H1 (cell line): ENCODE data around the gene CDH12. TPM values are rescaled to one million over a fixed set of nuclear protein-coding genes. Genes with fewer than 3 reads are reported as not detected.

Experiments
- CTCF ChIA-PET: fragments of 300-600 bp; sonication (Branson Sonifier 250); formaldehyde crosslinking; loops from one replicate; lab custom pipeline; 2021; ENCODE audit not compliant: partially characterized antibody; lab: Charles Lee
- POLR2A ChIA-PET: fragments of 300-600 bp; sonication (Branson Sonifier 250); formaldehyde crosslinking; loops from one replicate; lab custom pipeline; 2021; ENCODE audit warnings: inconsistent platforms; ENCODE audit not compliant: partially characterized antibody; lab: Charles Lee
- DNase-seq, 2 experiments: peaks; one replicate each; pipeline versions ENCODE4 v3.0.0 to v3.0.0-alpha.2; 2010 to 2022; ENCODE audit warnings: low spot score in 2 of 2, low read depth in 1 of 2, mixed read lengths in 1 of 2
- FAIRE-seq: peaks from 2 replicates; lab custom pipeline; 2011; peaks lifted over from hg19 to GRCh38; lab: Jason Lieb, UNC
- H2AFZ ChIP-seq: 2 replicates; pipeline ENCODE4 v1.8.1; 2012; ENCODE audit warnings: low read length, inconsistent platforms
- H2AK5ac ChIP-seq: 2 replicates; pipeline ENCODE4 v1.6.1; 2013; ENCODE audit warnings: low read depth, low read length
- H2BK120ac ChIP-seq: replicated peaks from 2 replicates; pipeline ENCODE3; 2013; ENCODE audit warnings: low read depth, low read length, inconsistent platforms
- H2BK12ac ChIP-seq: 2 replicates; pipeline ENCODE4 v1.6.1; 2013; ENCODE audit warnings: low read depth, low read length
- H2BK15ac ChIP-seq: 2 replicates; pipeline ENCODE4 v1.6.1; 2013; ENCODE audit warnings: low read length
- H2BK20ac ChIP-seq: 2 replicates; pipeline ENCODE4 v1.6.1; 2013; ENCODE audit warnings: low read length
- H2BK5ac ChIP-seq: 2 replicates; pipeline ENCODE4 v1.6.1; 2013; ENCODE audit warnings: low read depth, low read length
- H3K14ac ChIP-seq: 2 replicates; pipeline ENCODE4 v1.6.1; 2013; ENCODE audit warnings: inconsistent platforms; ENCODE audit not compliant: insufficient read length
- H3K18ac ChIP-seq: 2 replicates; pipeline ENCODE4 v1.6.1; 2013; ENCODE audit warnings: low read length; ENCODE audit errors: extremely low read depth
- H3K23ac ChIP-seq: 2 replicates; pipeline ENCODE4 v1.6.1; 2013; ENCODE audit warnings: inconsistent platforms; ENCODE audit not compliant: insufficient read length
- H3K23me2 ChIP-seq: 2 replicates; pipeline ENCODE4 v1.6.1; 2013; ENCODE audit warnings: low read depth, low read length
- H3K27ac ChIP-seq: 2 replicates; pipeline ENCODE4 v1.6.1; 2011; ENCODE audit warnings: low read depth, low read length, inconsistent platforms
- H3K27me3 ChIP-seq, 4 experiments: replicated peaks in 1 of 4; 1 replicate in 1 of 4; 2 replicates in 3 of 4; pipeline versions ENCODE4 v1.6.1 to v1.8.1; 2011 to 2013; ENCODE audit warnings: low read length in 3 of 4, mild to moderate bottlenecking in 3 of 4, inconsistent platforms in 2 of 4, mixed read lengths in 2 of 4, moderate library complexity in 1 of 4; ENCODE audit not compliant: control insufficient read depth in 3 of 4, insufficient read depth in 3 of 4; ENCODE audit errors: extremely low read depth in 1 of 4
- H3K36me3 ChIP-seq, 4 experiments: 2 replicates each; pipeline versions ENCODE4 v1.6.1 to v1.8.1; 2011 to 2013; ENCODE audit warnings: mild to moderate bottlenecking in 4 of 4, low read length in 3 of 4, moderate library complexity in 2 of 4, control low read depth in 1 of 4, inconsistent platforms in 1 of 4; ENCODE audit not compliant: insufficient read depth in 4 of 4, control insufficient read depth in 2 of 4
- H3K4ac ChIP-seq: replicated peaks from 2 replicates; pipeline ENCODE3; 2013; ENCODE audit warnings: low read length, low read depth, mixed read lengths, inconsistent platforms; ENCODE audit not compliant: insufficient read length
- H3K4me1 ChIP-seq, 4 experiments: replicated peaks in 1 of 4; 1 replicate in 1 of 4; 2 replicates in 3 of 4; pipeline versions ENCODE4 v1.6.1 to v1.8.1; 2011 to 2013; ENCODE audit warnings: low read length in 3 of 4, inconsistent platforms in 2 of 4, mixed read lengths in 1 of 4; ENCODE audit not compliant: insufficient read depth in 4 of 4, control insufficient read depth in 3 of 4
- H3K4me2 ChIP-seq, 2 experiments: 2 replicates each; pipeline versions ENCODE4 v1.6.1 to v1.8.1; 2011 to 2013; ENCODE audit warnings: low read depth in 2 of 2, low read length in 2 of 2, control low read depth in 1 of 2, inconsistent platforms in 1 of 2, mild to moderate bottlenecking in 1 of 2; ENCODE audit not compliant: insufficient read depth in 1 of 2
- H3K4me3 ChIP-seq, 4 experiments: fragments of 200-600, 300-600 bp in 1 of 4; sonication (generic), shearing (Covaris generic), sonication (Bioruptor Twin) in 1 of 4; 2 replicates each; pipeline versions ENCODE4 v1.5.1 to v1.8.1; 2011 to 2016; ENCODE audit warnings: low read length in 4 of 4, low read depth in 3 of 4, control low read depth in 2 of 4, inconsistent platforms in 2 of 4, mild to moderate bottlenecking in 2 of 4, mixed read lengths in 1 of 4, moderate library complexity in 1 of 4; ENCODE audit not compliant: insufficient read depth in 2 of 4; ENCODE audit errors: extremely low read depth in 1 of 4
- H3K56ac ChIP-seq: replicated peaks from 2 replicates; pipeline ENCODE3; 2013; ENCODE audit warnings: low read depth, mild to moderate bottlenecking, mixed read lengths, low read length, inconsistent platforms; ENCODE audit not compliant: insufficient read length
- H3K79me1 ChIP-seq: 2 replicates; pipeline ENCODE4 v1.6.1; 2013; ENCODE audit warnings: low read depth, low read length, control low read depth
- H3K79me2 ChIP-seq, 2 experiments: 2 replicates each; pipeline versions ENCODE4 v1.6.1 to v1.8.1; 2012 to 2013; ENCODE audit warnings: low read length in 2 of 2, mild to moderate bottlenecking in 2 of 2, inconsistent platforms in 1 of 2; ENCODE audit not compliant: insufficient read depth in 2 of 2, control insufficient read depth in 1 of 2
- H3K9ac ChIP-seq, 4 experiments: replicated peaks in 1 of 4; 1 replicate in 1 of 4; 2 replicates in 3 of 4; pipeline versions ENCODE4 v1.6.1 to v1.8.1; 2011 to 2013; ENCODE audit warnings: low read depth in 3 of 4, low read length in 3 of 4, control low read depth in 2 of 4, mild to moderate bottlenecking in 2 of 4, moderate library complexity in 2 of 4, inconsistent platforms in 1 of 4; ENCODE audit errors: extremely low read depth in 1 of 4
- H3K9me3 ChIP-seq, 2 experiments: 2 replicates each; pipeline versions ENCODE4 v1.6.1 to v1.8.1; 2012 to 2013; ENCODE audit warnings: mild to moderate bottlenecking in 2 of 2, moderate library complexity in 2 of 2, control low read depth in 1 of 2, inconsistent platforms in 1 of 2, low read depth in 1 of 2, low read length in 1 of 2, mixed read lengths in 1 of 2; ENCODE audit not compliant: insufficient read depth in 2 of 2
- H4K20me1 ChIP-seq, 2 experiments: replicated peaks in 1 of 2; 2 replicates each; pipeline versions ENCODE3 to v1.8.1; 2011 to 2013; ENCODE audit warnings: inconsistent platforms in 2 of 2, low read length in 2 of 2, mild to moderate bottlenecking in 1 of 2; ENCODE audit not compliant: insufficient read depth in 2 of 2, control insufficient read depth in 1 of 2
- H4K5ac ChIP-seq: 2 replicates; pipeline ENCODE4 v1.6.1; 2013; ENCODE audit warnings: low read length, low read depth, mixed read lengths, inconsistent platforms; ENCODE audit not compliant: insufficient read length
- H4K8ac ChIP-seq: 2 replicates; pipeline ENCODE4 v1.8.0; 2013; ENCODE audit warnings: mild to moderate bottlenecking, moderate library complexity, low read length, inconsistent platforms; ENCODE audit not compliant: insufficient read depth; ENCODE audit errors: extremely low read depth
- H4K91ac ChIP-seq: replicated peaks from 2 replicates; pipeline ENCODE3; 2013; ENCODE audit warnings: low read length, mixed read lengths, inconsistent platforms; ENCODE audit not compliant: insufficient read length
- EP300 ChIP-seq, 2 experiments: IDR thresholded peaks; 1 replicate in 1 of 2; 2 replicates in 1 of 2; pipeline ENCODE4 v1.6.1; 2011 to 2012; ENCODE audit warnings: low read depth in 2 of 2, low read length in 2 of 2, mild to moderate bottlenecking in 2 of 2, borderline replicate concordance in 1 of 2, inconsistent platforms in 1 of 2, moderate library complexity in 1 of 2
- KDM4A ChIP-seq: IDR thresholded peaks from one replicate; pipeline ENCODE4 v1.7.1; 2012; ENCODE audit warnings: low read depth, mild to moderate bottlenecking, moderate library complexity, low read length, inconsistent platforms; ENCODE audit not compliant: severe bottlenecking
- KDM5A ChIP-seq: fragments of 200-600 bp; IDR thresholded peaks from 2 replicates; pipeline ENCODE4 v1.7.1; 2012; ENCODE audit warnings: mild to moderate bottlenecking, low read length, inconsistent platforms, mixed read lengths
- NANOG ChIP-seq: IDR thresholded peaks from 2 replicates; pipeline ENCODE4 v1.6.1; 2011; ENCODE audit warnings: low read length, low read depth, mild to moderate bottlenecking, inconsistent platforms; ENCODE audit not compliant: insufficient read depth, poor library complexity, severe bottlenecking
- POLR2A ChIP-seq, 2 experiments: IDR thresholded peaks; 1 replicate in 1 of 2; 2 replicates in 1 of 2; pipeline ENCODE4 v1.6.1; 2011; ENCODE audit warnings: low read depth in 2 of 2, low read length in 2 of 2, mild to moderate bottlenecking in 2 of 2; ENCODE audit errors: control extremely low read depth in 1 of 2
- POLR2AphosphoS5 ChIP-seq: IDR thresholded peaks from 2 replicates; pipeline ENCODE4 v1.6.1; 2011; ENCODE audit warnings: low read depth, low read length
- RAD21 ChIP-seq, 2 experiments: IDR thresholded peaks in 1 of 2; conservative IDR thresholded peaks in 1 of 2; 2 replicates each; pipeline ENCODE4 v1.6.1; 2011; ENCODE audit warnings: low read depth in 2 of 2, low read length in 2 of 2, improper control_type of control experiment in 1 of 2, inconsistent platforms in 1 of 2, mild to moderate bottlenecking in 1 of 2, moderate library complexity in 1 of 2
- RXRA ChIP-seq: IDR thresholded peaks from 2 replicates; pipeline ENCODE4 v1.6.1; 2011; ENCODE audit warnings: low read depth, mild to moderate bottlenecking, low read length, moderate library complexity; ENCODE audit not compliant: insufficient read depth
- TBP ChIP-seq: IDR thresholded peaks from 2 replicates; pipeline ENCODE4 v1.6.1; 2011; ENCODE audit warnings: low read depth, low read length, improper control_type of control experiment
- WGBS, 2 experiments: shearing (Covaris generic) in 1 of 2; methylation state at CpG; one replicate each; pipeline versions ENCODE4 v1.1.6 to v1.1.7; 2013 to 2015; ENCODE audit warnings: low lambda C conversion rate in 2 of 2, mixed read lengths in 2 of 2, inconsistent platforms in 1 of 2, low coverage in 1 of 2, missing lambda C conversion rate in 1 of 2; ENCODE audit not compliant: insufficient replicate concordance in 2 of 2, insufficient coverage in 1 of 2, insufficient read length in 1 of 2; ENCODE audit errors: extremely low coverage in 1 of 2, missing lambda C conversion rate in 1 of 2; 5-methylcytosine and 5-hydroxymethylcytosine counted together
- polyA plus RNA-seq, 7 experiments: library from polyadenylated mRNA; depleted of rRNA in 3 of 7; stranded (reverse) in 5 of 7; unstranded in 2 of 7; fragments of >200 nt in 5 of 7; fragments of 200-250 nt in 2 of 7; gene quantifications; 1 replicate in 5 of 7; 2 replicates in 1 of 7; 4 replicates in 1 of 7; pipeline versions ENCODE4 v1.2.1 to v1.2.3, GENCODE V29; 2011 to 2013; ENCODE audit warnings: missing spikeins in 2 of 7, mixed read lengths in 2 of 7
- total RNA-seq: library from RNA; stranded (reverse); fragmentation: NEBNext Ultra II Directional; extraction: Animal tissue kit (Norgen Biotek cat#: 25700); gene quantifications from 2 replicates; pipeline ENCODE4 v1.2.1, GENCODE V29; 2021
- TF ChIP-seq, protein P1 (sequence below): IDR thresholded peaks from 2 replicates; pipeline ENCODE4 v1.6.1; 2012; ENCODE audit warnings: low read length, inconsistent platforms
- TF ChIP-seq, protein P2 (sequence below): IDR thresholded peaks from 2 replicates; pipeline ENCODE4 v1.6.1; 2011; ENCODE audit warnings: low read depth, mild to moderate bottlenecking, low read length; ENCODE audit not compliant: insufficient read depth

Gene CDH12
- total and polyA plus RNA-seq, 2 of the 8 experiments (the other 6 are each of a cell fraction or from before 2014, with no cell fraction given): 0.03 TPM; not detected in 1

DNA sequence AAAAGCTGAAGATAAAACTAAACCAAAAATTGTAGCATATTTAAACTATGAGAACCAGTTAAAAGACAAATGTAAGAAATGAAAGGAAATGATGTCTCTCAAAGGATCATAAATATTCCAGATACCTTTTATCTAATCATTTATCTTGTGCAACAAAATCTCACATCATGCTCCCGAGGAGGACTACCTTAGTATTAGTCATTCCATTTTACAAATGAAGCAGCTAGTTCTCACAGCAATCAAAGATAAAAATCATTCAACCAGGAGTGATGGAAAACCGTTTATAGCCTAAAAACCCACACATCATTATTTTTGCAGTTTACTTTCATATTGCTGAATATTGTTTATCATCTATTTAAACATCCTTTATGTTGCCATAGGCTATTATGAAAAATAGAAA, 190.0 kb downstream of the CDH12 start:
- Histone ChIP-seq H3K9ac (no peak overlapping the region), H2BK15ac (no peak overlapping the region), H3K18ac (no peak overlapping the region), H3K27me3 (no peaks in the 10 kb centered on the region), H3K23me2 (no peaks in the 10 kb centered on the region), H3K14ac (no peak overlapping the region), H4K91ac (no peak overlapping the region), H2BK5ac (no peak overlapping the region), H2AFZ (no peak overlapping the region), H3K79me2 (no peaks in the 10 kb centered on the region), H3K4ac (no peak overlapping the region), H3K4me2 (no peak overlapping the region), H3K56ac (no peak overlapping the region), H3K36me3 (no peaks in the 10 kb centered on the region), H2BK120ac (no peak overlapping the region), H3K23ac (no peak overlapping the region), H3K9me3 (no peaks in the 10 kb centered on the region), H3K27ac (no peak overlapping the region), H3K79me1 (no peaks in the 10 kb centered on the region), H2BK20ac (no peak overlapping the region), H3K4me3 (no peak overlapping the region), H2AK5ac (no peak overlapping the region), H4K8ac (no peak overlapping the region), H4K20me1 (no peaks in the 10 kb centered on the region), H2BK12ac (no peak overlapping the region), H4K5ac (no peak overlapping the region), H3K4me1 (peaks cover 0 to 7% (median 2%) of the 10 kb centered on the region in 4 experiments; a peak in 1 of 7 replicates)
- DNase-seq (no peak), FAIRE-seq (no peak)
- ChIA-PET CTCF (interaction anchor here (1.0 kb wide), 1 partner anchor 10 kb away, joined by 3 read pairs; no protein-coding TSS in a partner anchor), POLR2A (no interaction called here)
- 87% methylated on average over 2 of the region's 2 CpGs; no CpG with 5 or more reads in 1 of the 2 experiments for WGBS, 2 experiments
- TF ChIP-seq, protein P1, sequence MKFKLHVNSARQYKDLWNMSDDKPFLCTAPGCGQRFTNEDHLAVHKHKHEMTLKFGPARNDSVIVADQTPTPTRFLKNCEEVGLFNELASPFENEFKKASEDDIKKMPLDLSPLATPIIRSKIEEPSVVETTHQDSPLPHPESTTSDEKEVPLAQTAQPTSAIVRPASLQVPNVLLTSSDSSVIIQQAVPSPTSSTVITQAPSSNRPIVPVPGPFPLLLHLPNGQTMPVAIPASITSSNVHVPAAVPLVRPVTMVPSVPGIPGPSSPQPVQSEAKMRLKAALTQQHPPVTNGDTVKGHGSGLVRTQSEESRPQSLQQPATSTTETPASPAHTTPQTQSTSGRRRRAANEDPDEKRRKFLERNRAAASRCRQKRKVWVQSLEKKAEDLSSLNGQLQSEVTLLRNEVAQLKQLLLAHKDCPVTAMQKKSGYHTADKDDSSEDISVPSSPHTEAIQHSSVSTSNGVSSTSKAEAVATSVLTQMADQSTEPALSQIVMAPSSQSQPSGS: no peak
- TF ChIP-seq, protein P2, sequence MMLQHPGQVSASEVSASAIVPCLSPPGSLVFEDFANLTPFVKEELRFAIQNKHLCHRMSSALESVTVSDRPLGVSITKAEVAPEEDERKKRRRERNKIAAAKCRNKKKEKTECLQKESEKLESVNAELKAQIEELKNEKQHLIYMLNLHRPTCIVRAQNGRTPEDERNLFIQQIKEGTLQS: no peak
- no peak for TF ChIP-seq TBP
- TF ChIP-seq EP300 (IDR thresholded peaks at IDR 0.05; ENCODE audit: borderline replicate concordance in 1 of 2, low read depth in 2 of 2, low read length in 2 of 2): no peak
- TF ChIP-seq POLR2AphosphoS5: no peak
- no peak for TF ChIP-seq RAD21 (IDR thresholded peaks at IDR 0.05 in 1 of 2, conservative IDR thresholded peaks at IDR 0.05 in 1 of 2; ENCODE audit: low read depth in 2 of 2, low read length in 2 of 2)
- no peak for TF ChIP-seq POLR2A (IDR thresholded peaks at IDR 0.05; ENCODE audit: control extremely low read depth in 1 of 2, low read depth in 2 of 2, low read length in 2 of 2)
- TF ChIP-seq NANOG: no peak
- no peak for TF ChIP-seq KDM5A
- no peak for TF ChIP-seq RXRA
- TF ChIP-seq KDM4A: no peak
